ENCODE results near the gene NOTO. TPM values are rescaled to one million over a fixed set of nuclear protein-coding genes. Genes with fewer than 3 reads are reported as not detected.
A peak's percentile ranks its signal among the peaks of the same experiment; 100 is the strongest.

Gene NOTO
- total RNA-seq, 5 donors from 2014 or later (not counting 1 experiment from before 2014, with no cell fraction given), result not detected

DNA sequence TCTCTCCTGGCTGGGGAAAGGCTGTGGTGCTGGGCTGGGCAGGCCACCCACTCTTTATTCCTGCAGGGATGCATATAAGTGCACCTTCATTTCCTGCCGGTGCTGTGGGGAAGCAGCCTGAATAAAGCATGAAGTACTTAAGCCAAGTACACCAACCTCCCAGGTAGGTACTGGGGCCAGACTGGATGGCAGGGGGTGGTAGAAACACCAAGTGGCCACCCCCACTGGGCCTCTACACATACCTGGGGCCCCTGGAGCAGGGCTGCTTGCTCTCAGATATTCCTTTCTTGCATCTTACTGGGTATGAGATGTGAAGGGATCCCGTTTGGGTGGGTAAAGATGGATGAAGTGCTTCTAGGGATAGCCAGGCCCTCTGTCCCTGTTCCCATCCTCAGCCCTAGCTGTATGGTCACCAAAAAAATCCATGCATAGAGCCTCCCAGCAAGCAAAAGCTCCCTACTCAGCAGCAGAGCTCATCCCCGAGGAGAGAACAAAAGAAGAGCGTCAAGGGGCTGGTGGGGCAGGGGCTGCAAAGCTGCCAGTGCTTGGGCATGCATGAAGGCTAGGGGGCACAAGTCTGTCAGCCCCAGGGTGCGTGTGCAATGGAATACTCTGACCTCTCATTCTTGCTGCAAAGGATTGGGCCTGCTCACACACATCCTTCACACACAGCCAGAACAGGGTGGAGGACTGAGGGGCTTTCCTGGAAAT lies 53.7 kb downstream of the NOTO start:
- ATAC-seq (replicated peaks in 1 of 4) (no peak), DNase-seq (no peak)
- peak overlapping the region; percentile 41 to 82 for H3K27ac Mint-ChIP-seq
- peaks cover 6 to 14% (median 12%) of the 10 kb centered on the region in 3 donors for H3K4me1 Mint-ChIP-seq
- Histone ChIP-seq H3K4me1 (ENCODE audit: control insufficient read depth in 1 of 2, extremely low read depth in 1 of 2, insufficient read depth in 2 of 2, low read length in 2 of 2) (peaks cover 0 to 9% of the 10 kb centered on the region in 2 experiments), H3K9me3 (no peaks in the 10 kb centered on the region), H3K27ac (ENCODE audit: low read length) (no peak overlapping the region), H3K36me3 (ENCODE audit: control insufficient read depth in 2 of 2, extremely low read depth in 1 of 2, insufficient read depth in 1 of 2, low read length in 1 of 2) (peaks cover 22 to 48% of the 10 kb centered on the region in 2 donors), H3K4me3 (ENCODE audit: control insufficient read depth in 1 of 2, extremely low read depth in 1 of 2, low read length in 1 of 2) (no peak overlapping the region), H3K27me3 (replicated peaks in 1 of 2; ENCODE audit: control insufficient read depth in 2 of 2, extremely low read depth in 1 of 2, insufficient read depth in 2 of 2, low read length in 1 of 2) (no peaks in the 10 kb centered on the region)
- POLR2A ChIA-PET, result no interaction called here
- H3K27me3 Mint-ChIP-seq, result no peaks in the 10 kb centered on the region
- peaks cover 19% of the 10 kb centered on the region for H3K36me3 Mint-ChIP-seq
- 89% methylated on average over 2 of the region's 5 CpGs for WGBS (ENCODE audit: insufficient coverage)
- CTCF ChIA-PET, result interaction anchor here in 1 of 2 donors (1.0 kb wide), 1 partner anchor 20 kb away, joined by 3 read pairs; no protein-coding TSS in a partner anchor
- no peaks in the 10 kb centered on the region for H3K9me3 Mint-ChIP-seq
- H3K4me3 Mint-ChIP-seq, result no peak overlapping the region

DNA sequence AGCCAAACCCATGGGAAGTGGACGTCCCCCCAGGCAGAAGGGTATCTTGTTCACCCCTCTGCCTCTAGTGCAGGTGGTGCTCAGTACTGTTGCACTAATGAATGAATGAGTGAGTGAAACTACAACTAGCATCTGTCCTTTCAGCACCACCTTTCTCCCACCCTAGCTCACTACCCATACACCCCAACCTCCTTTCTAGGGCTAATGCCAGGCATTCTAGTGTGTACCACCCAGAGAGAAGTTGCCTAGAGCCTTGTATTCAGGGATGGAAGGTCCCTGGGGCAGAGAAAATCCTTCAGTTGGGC lies 54.2 kb downstream of the NOTO start:
- DNase-seq, result no peak
- peaks cover 19% of the 10 kb centered on the region for H3K36me3 Mint-ChIP-seq
- Histone ChIP-seq H3K4me3 (ENCODE audit: control insufficient read depth in 1 of 2, extremely low read depth in 1 of 2, low read length in 1 of 2) (no peak overlapping the region), H3K36me3 (ENCODE audit: control insufficient read depth in 2 of 2, extremely low read depth in 1 of 2, insufficient read depth in 1 of 2, low read length in 1 of 2) (peaks cover 22 to 43% of the 10 kb centered on the region in 2 donors), H3K27me3 (replicated peaks in 1 of 2; ENCODE audit: control insufficient read depth in 2 of 2, extremely low read depth in 1 of 2, insufficient read depth in 2 of 2, low read length in 1 of 2) (no peaks in the 10 kb centered on the region), H3K9me3 (no peaks in the 10 kb centered on the region), H3K4me1 (ENCODE audit: control insufficient read depth in 1 of 2, extremely low read depth in 1 of 2, insufficient read depth in 2 of 2, low read length in 2 of 2) (peaks cover 0 to 9% of the 10 kb centered on the region in 2 experiments), H3K27ac (ENCODE audit: low read length) (no peak overlapping the region)
- peak overlapping the region; percentile 45 to 82 for H3K27ac Mint-ChIP-seq
- H3K4me3 Mint-ChIP-seq, result no peak overlapping the region
- POLR2A ChIA-PET, result no interaction called here
- H3K9me3 Mint-ChIP-seq, result no peaks in the 10 kb centered on the region
- peaks cover 6 to 14% (median 12%) of the 10 kb centered on the region in 3 donors for H3K4me1 Mint-ChIP-seq
- CTCF ChIA-PET, result no interaction called here
- no peak for ATAC-seq (replicated peaks in 1 of 4)
- WGBS (ENCODE audit: insufficient coverage), result no CpG with 5 or more reads among the region's 1 CpG
- no peaks in the 10 kb centered on the region for H3K27me3 Mint-ChIP-seq

- H3K4me3 ChIP-seq (ENCODE audit: control insufficient read depth in 1 of 2, extremely low read depth in 1 of 2, low read length in 1 of 2), result no peak overlapping the region
- no peaks in the 10 kb centered on the region for H3K9me3 ChIP-seq
- H3K27ac ChIP-seq (ENCODE audit: low read length), result no peak overlapping the region
- H3K4me1 ChIP-seq (ENCODE audit: control insufficient read depth in 1 of 2, extremely low read depth in 1 of 2, insufficient read depth in 2 of 2, low read length in 2 of 2), result peaks cover 0 to 9% of the 10 kb centered on the region in 2 experiments
- DNase-seq (no peak), ATAC-seq (replicated peaks in 1 of 4) (no peak)
- ChIA-PET POLR2A (no interaction called here), CTCF (no interaction called here)
- no peaks in the 10 kb centered on the region for H3K27me3 ChIP-seq (replicated peaks in 1 of 2; ENCODE audit: control insufficient read depth in 2 of 2, extremely low read depth in 1 of 2, insufficient read depth in 2 of 2, low read length in 1 of 2)
- Mint-ChIP-seq H3K27me3 (no peaks in the 10 kb centered on the region), H3K36me3 (peaks cover 18% of the 10 kb centered on the region), H3K27ac (peak overlapping the region; percentile 45 to 82), H3K9me3 (no peaks in the 10 kb centered on the region), H3K4me3 (no peak overlapping the region), H3K4me1 (peaks cover 6 to 14% (median 12%) of the 10 kb centered on the region in 3 donors)
- 100% methylated on average over 2 of the region's 2 CpGs for WGBS (ENCODE audit: insufficient coverage)
- H3K36me3 ChIP-seq (ENCODE audit: control insufficient read depth in 2 of 2, extremely low read depth in 1 of 2, insufficient read depth in 1 of 2, low read length in 1 of 2), result peaks cover 22 to 40% of the 10 kb centered on the region in 2 donors
These were observed 54.6 kb downstream of the NOTO start for GRCh38 chr2:73257021-73257420.

- Mint-ChIP-seq H3K9me3 (no peaks in the 10 kb centered on the region), H3K27ac (peak overlapping the region in 1 of 2 donors; percentile 82), H3K4me1 (peaks cover 6 to 14% (median 12%) of the 10 kb centered on the region in 3 donors), H3K4me3 (no peak overlapping the region), H3K27me3 (no peaks in the 10 kb centered on the region), H3K36me3 (peaks cover 15% of the 10 kb centered on the region)
- ChIA-PET CTCF (interaction anchor here in 1 of 2 donors (0.7 kb wide), 1 partner anchor 33 kb away, joined by 4 read pairs; no protein-coding TSS in a partner anchor), POLR2A (no interaction called here)
- H3K27ac ChIP-seq (ENCODE audit: low read length), result no peak overlapping the region
- 77% methylated on average over 7 of the region's 10 CpGs for WGBS (ENCODE audit: insufficient coverage)
- H3K4me1 ChIP-seq (ENCODE audit: control insufficient read depth in 1 of 2, extremely low read depth in 1 of 2, insufficient read depth in 2 of 2, low read length in 2 of 2), result peaks cover 0 to 9% of the 10 kb centered on the region in 2 experiments
- no peak overlapping the region for H3K4me3 ChIP-seq (ENCODE audit: control insufficient read depth in 1 of 2, extremely low read depth in 1 of 2, low read length in 1 of 2)
- DNase-seq (peak in 12 of 35 experiments; percentile 7 to 49 (median 20)), ATAC-seq (replicated peaks in 1 of 4) (peak in 3 of 4 experiments; percentile 17 to 36 (median 20))
- H3K36me3 ChIP-seq (ENCODE audit: control insufficient read depth in 2 of 2, extremely low read depth in 1 of 2, insufficient read depth in 1 of 2, low read length in 1 of 2), result peaks cover 19 to 34% of the 10 kb centered on the region in 2 donors
- H3K9me3 ChIP-seq, result no peaks in the 10 kb centered on the region
- H3K27me3 ChIP-seq (replicated peaks in 1 of 2; ENCODE audit: control insufficient read depth in 2 of 2, extremely low read depth in 1 of 2, insufficient read depth in 2 of 2, low read length in 1 of 2), result no peaks in the 10 kb centered on the region
These were observed 55.2 kb downstream of the NOTO start for GRCh38 chr2:73257425-73258125.

- Mint-ChIP-seq H3K36me3 (peaks cover 7% of the 10 kb centered on the region), H3K9me3 (no peaks in the 10 kb centered on the region), H3K27me3 (no peaks in the 10 kb centered on the region), H3K4me1 (peaks cover 6 to 14% (median 12%) of the 10 kb centered on the region in 3 donors), H3K27ac (no peak overlapping the region), H3K4me3 (no peak overlapping the region)
- Histone ChIP-seq H3K9me3 (no peaks in the 10 kb centered on the region), H3K36me3 (ENCODE audit: control insufficient read depth in 2 of 2, extremely low read depth in 1 of 2, insufficient read depth in 1 of 2, low read length in 1 of 2) (peaks cover 11 to 31% of the 10 kb centered on the region in 2 donors), H3K4me3 (ENCODE audit: control insufficient read depth in 1 of 2, extremely low read depth in 1 of 2, low read length in 1 of 2) (no peak overlapping the region), H3K4me1 (ENCODE audit: control insufficient read depth in 1 of 2, extremely low read depth in 1 of 2, insufficient read depth in 2 of 2, low read length in 2 of 2) (peaks cover 0 to 9% of the 10 kb centered on the region in 2 experiments), H3K27me3 (replicated peaks in 1 of 2; ENCODE audit: control insufficient read depth in 2 of 2, extremely low read depth in 1 of 2, insufficient read depth in 2 of 2, low read length in 1 of 2) (no peaks in the 10 kb centered on the region), H3K27ac (ENCODE audit: low read length) (no peak overlapping the region)
- WGBS (ENCODE audit: insufficient coverage), result 91% methylated on average over 5 of the region's 8 CpGs
- DNase-seq (no peak), ATAC-seq (replicated peaks in 1 of 4) (no peak)
- ChIA-PET CTCF (interaction anchor here in 1 of 2 donors (0.7 kb wide), 1 partner anchor 32 kb away, joined by 4 read pairs; no protein-coding TSS in a partner anchor), POLR2A (no interaction called here)
These were observed 56.0 kb downstream of the NOTO start for GRCh38 chr2:73258186-73258912.

DNA sequence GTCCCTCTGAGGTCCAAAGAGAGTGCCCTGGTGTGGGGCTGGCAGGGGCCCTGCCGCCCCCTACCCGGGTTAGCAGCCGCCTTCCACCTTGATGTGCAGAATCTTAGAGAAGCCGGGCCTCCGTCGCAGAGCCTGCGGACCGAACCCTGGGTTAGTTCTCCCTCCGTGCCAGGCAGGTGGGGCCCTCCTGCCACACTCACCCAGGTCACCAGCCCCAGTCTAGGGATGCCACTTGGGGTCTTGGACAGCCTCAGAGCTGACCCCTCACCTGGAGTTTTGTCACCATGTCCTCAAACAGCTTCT lies 56.5 kb downstream of the NOTO start:
- Histone ChIP-seq H3K36me3 (ENCODE audit: control insufficient read depth in 2 of 2, extremely low read depth in 1 of 2, insufficient read depth in 1 of 2, low read length in 1 of 2) (peaks cover 16 to 29% of the 10 kb centered on the region in 2 donors), H3K27ac (ENCODE audit: low read length) (no peak overlapping the region), H3K4me3 (ENCODE audit: control insufficient read depth in 1 of 2, extremely low read depth in 1 of 2, low read length in 1 of 2) (no peak overlapping the region), H3K4me1 (ENCODE audit: control insufficient read depth in 1 of 2, extremely low read depth in 1 of 2, insufficient read depth in 2 of 2, low read length in 2 of 2) (peaks cover 0 to 9% of the 10 kb centered on the region in 2 experiments), H3K27me3 (replicated peaks in 1 of 2; ENCODE audit: control insufficient read depth in 2 of 2, extremely low read depth in 1 of 2, insufficient read depth in 2 of 2, low read length in 1 of 2) (no peaks in the 10 kb centered on the region), H3K9me3 (no peaks in the 10 kb centered on the region)
- Mint-ChIP-seq H3K4me3 (no peak overlapping the region), H3K9me3 (no peaks in the 10 kb centered on the region), H3K36me3 (peaks cover 5% of the 10 kb centered on the region), H3K27me3 (no peaks in the 10 kb centered on the region), H3K4me1 (peaks cover 6 to 14% (median 12%) of the 10 kb centered on the region in 3 donors), H3K27ac (no peak overlapping the region)
- ChIA-PET POLR2A (no interaction called here), CTCF (no interaction called here)
- no peak for ATAC-seq (replicated peaks in 1 of 4)
- no peak for DNase-seq
- WGBS (ENCODE audit: insufficient coverage), result 98% methylated on average over 6 of the region's 9 CpGs
